NCI-H2196 (cell line): Measurements from ENCODE around the gene TLCD5.

Experiments used
- DNase-seq: peaks from one replicate; lab custom pipeline; 2025; ENCODE audit not compliant: unreplicated experiment; lab: John Stamatoyannopoulos, UW

The TLCD5 gene

GRCh38 chr11:120324932-120325810, at the start of gene TLCD5:
Gene TLCD5, plus strand, starts transcription at chr11:120325299. Its CDS starts 2,143 bp downstream, at chr11:120327442.
- DNase-seq, result peak; percentile 78

- DNase-seq, result no peak
Observed at GRCh38 chr11:120279502-120279901, 45.6 kb upstream of the TLCD5 start.

GRCh38 chr11:120280600-120281051, 44.5 kb upstream of the TLCD5 start:
- no peak for DNase-seq

GRCh38 chr11:120281143-120281795, 43.8 kb upstream of the TLCD5 start:
- DNase-seq, result no peak

GRCh38 chr11:120283124-120283523, 42.0 kb upstream of the TLCD5 start:
- no peak for DNase-seq

- no peak for DNase-seq
Observed at GRCh38 chr11:120284272-120284671, 40.8 kb upstream of the TLCD5 start.

- DNase-seq, result no peak
Observed at GRCh38 chr11:120285256-120285655, 39.8 kb upstream of the TLCD5 start.

GRCh38 chr11:120288021-120288420, 37.1 kb upstream of the TLCD5 start:
- DNase-seq, result no peak

- DNase-seq, result no peak
Observed at GRCh38 chr11:120289426-120289825, 35.7 kb upstream of the TLCD5 start.

GRCh38 chr11:120290956-120291355, 34.1 kb upstream of the TLCD5 start:
- no peak for DNase-seq

- DNase-seq, result no peak
Observed at GRCh38 chr11:120293038-120293800, 31.9 kb upstream of the TLCD5 start.

GRCh38 chr11:120294096-120294495, 31.0 kb upstream of the TLCD5 start:
- no peak for DNase-seq

- DNase-seq, result no peak
Observed at GRCh38 chr11:120295099-120295498, 30.0 kb upstream of the TLCD5 start.

- DNase-seq, result no peak
Observed at GRCh38 chr11:120296554-120296953, 28.5 kb upstream of the TLCD5 start.

GRCh38 chr11:120298461-120298860, 26.6 kb upstream of the TLCD5 start:
- DNase-seq, result no peak

GRCh38 chr11:120302001-120302805, 22.9 kb upstream of the TLCD5 start:
- DNase-seq, result peak; percentile 45

- DNase-seq, result peak; percentile 69
Observed at GRCh38 chr11:120303004-120303637, 22.0 kb upstream of the TLCD5 start.

GRCh38 chr11:120304526-120304925, 20.6 kb upstream of the TLCD5 start:
- DNase-seq, result no peak

- DNase-seq, result no peak
Observed at GRCh38 chr11:120305286-120305685, 19.8 kb upstream of the TLCD5 start.
